KMS-11 (cell line): Measurements from ENCODE around the gene FOXL3.

Experiments
- H2AFZ ChIP-seq: fragments of 200-600 bp; sonication (generic); 2 replicates; pipeline ENCODE4 v1.6.1; 2016; ENCODE audit warnings: antibody characterized with exemption, mixed run types, low read depth
- H3K27ac ChIP-seq: fragments of 200-600 bp; sonication (generic); 2 replicates; pipeline ENCODE4 v1.6.1; 2016; ENCODE audit warnings: mild to moderate bottlenecking, mixed run types
- H3K27me3 ChIP-seq: fragments of 200-600 bp; sonication (generic); 2 replicates; pipeline ENCODE4 v1.6.1; 2017; ENCODE audit warnings: mild to moderate bottlenecking, low read depth, mixed run types, moderate library complexity; ENCODE audit not compliant: insufficient read depth
- H3K36me3 ChIP-seq: fragments of 200-600 bp; sonication (generic); 2 replicates; pipeline ENCODE4 v1.6.1; 2017; ENCODE audit warnings: mild to moderate bottlenecking, mixed run types; ENCODE audit not compliant: insufficient read depth
- H3K4me1 ChIP-seq: fragments of 200-600 bp; sonication (generic); 2 replicates; pipeline ENCODE4 v1.6.1; 2016; ENCODE audit warnings: mild to moderate bottlenecking, low read depth, mixed run types; ENCODE audit not compliant: poor library complexity, severe bottlenecking
- H3K4me2 ChIP-seq: fragments of 200-600 bp; sonication (generic); 2 replicates; pipeline ENCODE4 v1.7.0; 2016; ENCODE audit warnings: mild to moderate bottlenecking, mixed run types
- H3K4me3 ChIP-seq: fragments of 200-600 bp; sonication (generic); IDR thresholded peaks from 2 replicates; pipeline ENCODE4 v1.6.1; 2017; ENCODE audit warnings: low read depth, low read length, mixed read lengths; ENCODE audit not compliant: insufficient read depth
- H3K79me2 ChIP-seq: fragments of 200-600 bp; sonication (generic); 2 replicates; pipeline ENCODE4 v1.6.1; 2016; ENCODE audit warnings: low read depth, mixed run types; ENCODE audit not compliant: insufficient read depth
- H3K9ac ChIP-seq: fragments of 200-600 bp; sonication (generic); 2 replicates; pipeline ENCODE4 v1.6.1; 2016; ENCODE audit warnings: mild to moderate bottlenecking, mixed run types
- H4K20me1 ChIP-seq: fragments of 200-600 bp; sonication (generic); 2 replicates; pipeline ENCODE4 v1.6.1; 2016; ENCODE audit warnings: mild to moderate bottlenecking, mixed run types; ENCODE audit not compliant: insufficient read depth
- CTCF ChIP-seq: fragments of 200-600 bp; sonication (generic); conservative IDR thresholded peaks from 2 replicates; pipeline ENCODE4 v1.6.1; 2017; ENCODE audit warnings: low read depth, mild to moderate bottlenecking, antibody characterized with exemption, low read length, moderate library complexity, mixed read lengths

The FOXL3 gene

GRCh38 chr7:288671-289101, 1.3 kb upstream of the FOXL3 start:
- no peaks in the 10 kb centered on the region for H3K36me3 ChIP-seq
- no peak overlapping the region for H3K9ac ChIP-seq
- TF ChIP-seq CTCF, result no peak
- H4K20me1 ChIP-seq, result no peaks in the 10 kb centered on the region
- peaks cover 69% of the 10 kb centered on the region for H3K27me3 ChIP-seq
- H3K79me2 ChIP-seq, result no peaks in the 10 kb centered on the region
- no peaks in the 10 kb centered on the region for H3K4me1 ChIP-seq
- no peak overlapping the region for H3K4me3 ChIP-seq
- H3K4me2 ChIP-seq, result no peak overlapping the region
- no peak overlapping the region for H2AFZ ChIP-seq
- no peak overlapping the region for H3K27ac ChIP-seq

GRCh38 chr7:289209-289755, 688 bp upstream of the FOXL3 start:
- TF ChIP-seq CTCF, result no peak

GRCh38 chr7:290554-291372, 793 bp downstream of the FOXL3 start:
- no peak for TF ChIP-seq CTCF
- Histone ChIP-seq H3K27me3 (peaks cover 59% of the 10 kb centered on the region), H3K9ac (no peak overlapping the region), H3K27ac (no peak overlapping the region), H3K4me1 (no peaks in the 10 kb centered on the region), H3K36me3 (no peaks in the 10 kb centered on the region), H4K20me1 (no peaks in the 10 kb centered on the region), H3K79me2 (no peaks in the 10 kb centered on the region), H3K4me2 (no peak overlapping the region), H2AFZ (no peak overlapping the region), H3K4me3 (no peak overlapping the region)

More at GRCh38 chr7:289209-289755, 688 bp upstream of the FOXL3 start:
- peaks cover 70% of the 10 kb centered on the region for H3K27me3 ChIP-seq
- H3K4me2 ChIP-seq, result no peak overlapping the region
- no peaks in the 10 kb centered on the region for H4K20me1 ChIP-seq
- H3K9ac ChIP-seq, result no peak overlapping the region
- no peaks in the 10 kb centered on the region for H3K36me3 ChIP-seq
- H2AFZ ChIP-seq, result no peak overlapping the region
- no peaks in the 10 kb centered on the region for H3K79me2 ChIP-seq
- H3K4me1 ChIP-seq, result no peaks in the 10 kb centered on the region
- no peak overlapping the region for H3K4me3 ChIP-seq
- no peak overlapping the region for H3K27ac ChIP-seq

- H3K9ac ChIP-seq, result no peak overlapping the region
- no peaks in the 10 kb centered on the region for H3K79me2 ChIP-seq
- TF ChIP-seq CTCF, result no peak
- no peak overlapping the region for H3K4me3 ChIP-seq
- no peak overlapping the region for H2AFZ ChIP-seq
- H3K4me1 ChIP-seq, result no peaks in the 10 kb centered on the region
- H3K27me3 ChIP-seq, result peaks cover 51% of the 10 kb centered on the region
- H3K4me2 ChIP-seq, result no peak overlapping the region
- H3K36me3 ChIP-seq, result no peaks in the 10 kb centered on the region
- no peaks in the 10 kb centered on the region for H4K20me1 ChIP-seq
- no peak overlapping the region for H3K27ac ChIP-seq
Observed at GRCh38 chr7:291373-292092, 1.6 kb downstream of the FOXL3 start.
